Stimulated activated CD4-positive, alpha-beta T cell treated with anti-CD3 and anti-CD28 coated beads, Interleukin-1b, Interleukin-23, amount 100 ng/mL, for 4 hours (primary cell): ENCODE data around the gene F2RL3.

Experiments
- DNase-seq, 2 donors: peaks; one replicate each; pipeline ENCODE4 v3.0.0-alpha.2; 2020; ENCODE audit warnings: low read depth in 2 of 2

Gene F2RL3

DNA sequence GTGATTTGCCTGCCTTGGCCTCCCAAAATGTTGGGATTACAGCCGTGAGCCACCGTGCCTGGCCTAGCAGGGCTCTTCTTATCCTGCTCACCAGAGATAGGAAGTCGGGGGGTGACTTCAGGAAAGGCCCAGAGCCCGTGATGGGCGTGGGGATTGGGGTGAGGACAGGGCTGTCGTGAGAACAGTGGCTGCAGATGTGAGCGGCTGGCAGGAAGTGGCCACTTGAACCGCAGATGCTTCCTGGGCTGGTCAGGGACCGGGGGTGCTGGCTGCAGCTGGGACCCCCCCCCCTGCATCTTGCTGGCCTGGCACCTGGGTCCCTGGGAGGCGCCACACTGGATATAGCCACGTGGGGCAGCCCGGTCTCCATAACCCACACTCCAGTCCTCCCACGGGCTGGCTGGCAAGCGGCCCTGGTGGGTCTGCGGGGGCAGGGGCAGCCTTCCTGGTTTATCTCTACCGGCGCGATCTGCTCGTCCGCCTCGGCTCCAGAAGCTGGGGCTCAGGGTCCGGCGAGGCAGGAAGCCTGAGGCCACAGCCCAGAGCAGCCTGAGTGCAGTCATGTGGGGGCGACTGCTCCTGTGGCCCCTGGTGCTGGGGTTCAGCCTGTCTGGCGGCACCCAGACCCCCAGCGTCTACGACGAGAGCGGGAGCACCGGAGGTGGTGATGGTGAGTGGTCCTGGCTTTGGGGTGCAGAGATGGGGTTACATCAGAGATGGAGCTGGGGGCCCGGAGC, at the start of gene F2RL3:
TSS of gene F2RL3 (plus strand) at position 371 of the 737 bp plus-strand sequence. CDS start at position 562, 191 bp downstream.
- DNase-seq, result no peak

DNA sequence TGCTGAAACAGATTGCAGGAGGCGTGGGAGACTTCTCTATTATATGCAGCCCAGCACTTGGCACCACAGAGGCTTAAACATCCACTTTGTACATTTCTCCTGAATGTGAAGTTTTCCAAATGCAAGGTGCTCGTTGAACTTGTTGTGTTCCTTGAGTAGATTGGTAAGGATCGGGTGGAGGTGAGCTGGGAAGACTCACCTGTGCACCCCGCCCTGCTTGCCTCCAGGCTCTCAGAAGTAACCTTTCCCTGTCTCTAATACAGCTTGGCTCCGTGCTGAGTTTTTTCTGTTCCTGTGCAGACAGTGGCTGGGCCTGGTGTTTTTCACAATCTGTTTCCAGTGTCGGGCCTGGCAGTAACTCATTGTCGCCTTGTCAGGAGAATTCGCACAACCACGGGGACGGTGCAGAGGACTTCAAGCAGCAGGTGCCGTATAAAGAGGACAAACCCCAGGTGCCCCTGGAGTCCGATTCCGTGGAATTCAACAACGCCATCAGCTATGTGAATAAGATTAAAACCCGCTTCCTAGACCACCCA, 47.3 kb upstream of the F2RL3 start:
- DNase-seq, result no peak

DNA sequence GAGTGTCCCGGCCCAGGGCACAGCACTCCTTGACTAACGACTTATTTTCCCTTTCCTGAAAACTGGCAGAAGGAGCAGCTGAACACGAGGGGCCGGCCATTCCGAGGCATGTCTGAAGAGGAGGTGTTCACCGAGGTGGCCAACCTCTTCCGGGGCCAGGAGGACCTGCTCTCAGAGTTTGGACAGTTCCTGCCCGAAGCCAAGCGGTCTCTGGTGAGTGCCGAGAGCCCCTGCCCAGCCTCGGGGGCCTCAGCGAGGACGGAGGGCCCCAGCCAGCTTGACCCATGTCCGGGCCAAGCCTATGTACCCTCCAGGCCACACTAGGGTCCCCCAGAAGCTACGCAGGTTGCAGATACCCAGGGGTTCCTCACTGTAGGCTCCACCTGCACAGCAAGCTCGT, 41.9 kb upstream of the F2RL3 start:
- DNase-seq, result no peak

DNA sequence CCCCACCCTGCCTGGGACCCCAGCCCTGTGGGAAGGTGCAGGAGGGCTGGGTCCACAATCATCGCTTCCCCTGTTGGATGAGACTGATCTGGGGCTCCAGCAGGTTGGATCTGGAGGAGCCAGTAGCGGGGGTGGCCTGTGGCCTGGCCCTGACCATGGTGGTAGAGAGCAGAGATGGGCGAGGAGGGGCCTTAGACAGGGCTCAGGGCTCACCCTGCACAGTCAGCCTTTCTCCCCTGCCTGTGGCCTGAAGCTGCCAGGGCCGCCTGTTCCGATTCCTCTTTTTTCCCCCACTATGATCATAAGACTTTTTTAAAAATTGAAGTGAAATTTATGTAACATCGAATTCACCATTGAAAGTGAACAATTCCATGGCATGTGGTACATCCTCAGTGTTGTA, 41.4 kb upstream of the F2RL3 start:
- DNase-seq, result no peak

DNA sequence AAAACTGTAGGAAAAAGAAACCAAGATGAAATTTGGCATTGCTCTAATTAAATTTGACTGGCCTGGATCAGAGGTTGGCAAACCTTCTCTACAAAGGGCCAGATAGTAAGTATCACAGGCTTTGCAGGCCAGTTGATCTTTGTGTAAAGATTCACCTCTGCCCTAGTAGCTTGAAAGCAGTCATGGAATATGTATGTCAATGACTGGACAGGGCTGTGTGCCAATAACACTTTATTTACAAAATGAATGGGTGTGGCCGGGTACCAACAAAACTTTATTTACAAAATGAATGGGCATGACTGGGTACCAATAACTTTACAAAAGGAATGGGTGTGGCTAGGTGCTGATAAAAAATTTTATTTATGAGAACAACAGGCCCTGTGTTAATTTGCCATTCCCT, 39.6 kb upstream of the F2RL3 start:
- DNase-seq, result no peak

DNA sequence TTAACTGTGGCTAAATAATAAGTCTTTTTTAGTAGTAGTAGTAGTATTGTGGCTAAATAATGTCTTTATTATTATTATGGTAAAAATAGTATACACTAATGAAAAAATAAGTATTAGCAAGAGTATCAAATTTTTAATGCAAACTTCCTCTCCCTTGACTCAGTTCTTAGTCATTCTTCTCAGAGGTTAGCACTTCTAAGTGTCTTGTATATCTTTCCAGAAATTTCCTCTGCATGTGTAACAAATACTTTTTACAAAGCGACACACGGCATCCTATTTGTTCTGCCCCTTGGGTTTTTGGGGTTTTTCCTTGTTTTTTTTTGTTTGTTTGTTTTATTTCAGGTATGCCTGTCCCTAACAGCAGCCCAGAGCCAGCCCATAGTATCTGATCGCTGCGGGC, 38.7 kb upstream of the F2RL3 start:
- DNase-seq, result no peak

GRCh38 chr19:16851031-16851712, 37.6 kb upstream of the F2RL3 start:
- no peak for DNase-seq

GRCh38 chr19:16853066-16853465, 35.7 kb upstream of the F2RL3 start:
- DNase-seq, result no peak

DNA sequence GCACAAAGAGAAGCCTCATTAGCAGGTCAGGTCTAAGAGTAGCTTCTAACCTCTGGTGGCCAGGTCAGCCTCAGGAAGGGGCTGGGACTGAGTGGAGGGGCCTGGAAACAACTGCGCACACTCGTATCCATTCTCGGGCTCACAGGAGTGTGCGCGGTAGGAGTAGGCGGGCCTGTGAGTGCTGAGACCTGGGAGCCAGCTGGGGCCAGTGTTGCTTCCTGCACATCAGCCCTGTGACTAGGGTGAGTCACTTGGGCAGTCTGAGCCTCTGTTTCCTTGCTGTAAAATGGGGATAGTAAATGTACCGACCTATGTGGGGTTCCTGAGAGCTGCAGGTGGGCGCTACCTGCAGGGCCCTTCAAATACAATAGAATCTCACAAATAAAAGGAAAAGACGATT, 32.7 kb upstream of the F2RL3 start:
- no peak for DNase-seq

GRCh38 chr19:16859626-16860025, 29.2 kb upstream of the F2RL3 start:
- no peak for DNase-seq

- DNase-seq, result no peak
These were observed 28.7 kb upstream of the F2RL3 start for GRCh38 chr19:16860118-16860517.

DNA sequence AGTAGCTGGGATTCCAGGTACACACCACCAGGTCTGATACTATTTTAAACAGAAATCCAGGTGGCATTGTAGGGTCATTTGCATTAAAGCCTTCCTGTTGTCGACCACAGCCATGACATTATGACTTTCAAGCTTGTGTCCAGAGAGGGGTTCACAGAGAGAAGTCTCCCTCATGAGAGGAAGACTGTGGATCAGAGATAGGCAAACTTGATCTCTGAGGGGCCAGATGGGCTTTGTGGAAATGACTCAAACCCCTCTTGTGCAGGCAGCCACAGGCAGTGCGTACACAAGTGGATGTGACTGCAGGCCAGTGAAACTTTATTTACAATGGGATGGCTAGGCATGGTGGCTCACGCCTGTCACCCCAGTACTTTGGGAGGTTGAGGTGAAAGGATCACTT, 27.8 kb upstream of the F2RL3 start:
- no peak for DNase-seq

GRCh38 chr19:16861834-16862233, 27.0 kb upstream of the F2RL3 start:
- DNase-seq, result no peak

DNA sequence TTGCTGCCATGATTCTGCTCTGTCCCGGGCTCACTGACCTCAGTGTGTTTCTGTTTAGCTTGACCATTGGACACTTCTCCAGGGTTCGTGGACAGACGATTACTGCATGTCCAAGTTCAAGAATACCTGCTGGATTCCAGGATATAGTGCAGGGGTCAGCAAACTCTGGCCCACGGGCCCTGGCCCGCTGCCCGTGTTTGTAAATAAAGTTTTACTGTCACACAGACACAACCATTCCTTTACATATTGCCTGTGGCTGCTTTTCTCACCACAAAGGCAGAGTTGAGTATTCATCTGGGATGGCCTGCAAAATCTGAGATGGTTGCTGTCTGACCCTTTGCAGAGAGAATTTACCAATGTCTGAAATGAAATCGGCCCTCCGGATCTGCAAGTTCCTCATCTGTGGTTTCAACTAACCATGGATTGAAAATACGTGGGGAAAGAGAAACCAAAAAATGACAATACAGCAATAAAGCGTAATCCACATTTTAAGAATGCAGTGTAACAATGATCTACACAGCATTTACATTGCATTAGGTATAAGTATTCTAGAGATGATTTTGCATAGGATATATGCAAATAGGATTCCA, 25.9 kb upstream of the F2RL3 start:
- no peak for DNase-seq

DNA sequence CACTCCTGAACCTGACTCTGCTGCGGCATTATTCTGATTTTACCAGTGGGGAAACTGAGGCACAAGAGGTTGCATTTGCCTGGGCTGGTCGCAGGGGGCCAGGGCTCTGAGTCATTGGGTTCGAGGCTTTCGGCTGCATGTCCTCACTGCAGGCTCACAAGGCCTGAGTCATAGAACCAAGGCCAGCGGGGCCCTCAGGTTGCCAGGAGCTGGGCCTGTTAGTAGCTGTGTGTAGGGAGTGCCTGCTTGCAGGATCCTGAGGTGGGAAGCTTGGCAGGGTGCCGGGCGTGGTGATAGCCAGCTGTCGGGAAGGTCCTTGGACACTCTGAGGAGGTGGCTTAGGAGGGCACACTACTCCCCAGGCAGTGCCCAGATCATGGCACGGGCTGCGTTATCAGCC, 21.6 kb upstream of the F2RL3 start:
- no peak for DNase-seq

DNA sequence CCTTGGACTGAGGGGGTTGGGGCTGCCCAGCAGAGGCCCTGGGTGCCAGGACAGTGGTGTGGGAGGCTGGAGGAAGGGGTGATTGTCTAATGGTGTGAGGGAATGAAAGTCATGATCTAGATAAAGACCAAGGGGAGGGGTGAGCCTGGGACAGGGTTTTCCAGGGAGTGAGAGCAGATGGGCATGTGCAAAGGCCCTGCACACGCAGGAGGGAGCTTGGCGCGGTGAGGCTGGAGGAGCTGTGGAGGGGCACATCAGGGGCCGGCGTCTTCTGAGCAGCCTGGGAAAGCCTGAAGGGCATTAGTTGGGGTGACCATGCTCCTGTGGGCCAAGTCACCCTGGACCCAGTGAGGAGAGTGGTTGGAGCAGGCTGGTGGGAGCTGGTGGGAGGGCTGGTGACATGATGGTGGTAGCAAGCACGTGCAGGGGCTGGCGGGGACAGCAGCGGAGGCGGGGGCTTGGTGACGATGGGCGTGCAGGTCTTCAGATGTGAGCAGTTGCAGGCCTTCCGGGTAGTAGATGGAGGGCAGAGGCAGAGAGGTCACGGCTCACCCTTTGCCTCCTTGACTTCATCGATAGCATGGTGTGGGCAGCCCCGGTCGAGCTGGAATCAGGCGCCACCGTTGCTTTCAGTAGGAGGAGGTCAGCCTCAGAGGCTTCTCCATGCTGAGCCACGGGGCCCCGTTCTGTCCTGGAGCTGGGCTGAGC, 20.2 kb upstream of the F2RL3 start:
- no peak for DNase-seq

DNA sequence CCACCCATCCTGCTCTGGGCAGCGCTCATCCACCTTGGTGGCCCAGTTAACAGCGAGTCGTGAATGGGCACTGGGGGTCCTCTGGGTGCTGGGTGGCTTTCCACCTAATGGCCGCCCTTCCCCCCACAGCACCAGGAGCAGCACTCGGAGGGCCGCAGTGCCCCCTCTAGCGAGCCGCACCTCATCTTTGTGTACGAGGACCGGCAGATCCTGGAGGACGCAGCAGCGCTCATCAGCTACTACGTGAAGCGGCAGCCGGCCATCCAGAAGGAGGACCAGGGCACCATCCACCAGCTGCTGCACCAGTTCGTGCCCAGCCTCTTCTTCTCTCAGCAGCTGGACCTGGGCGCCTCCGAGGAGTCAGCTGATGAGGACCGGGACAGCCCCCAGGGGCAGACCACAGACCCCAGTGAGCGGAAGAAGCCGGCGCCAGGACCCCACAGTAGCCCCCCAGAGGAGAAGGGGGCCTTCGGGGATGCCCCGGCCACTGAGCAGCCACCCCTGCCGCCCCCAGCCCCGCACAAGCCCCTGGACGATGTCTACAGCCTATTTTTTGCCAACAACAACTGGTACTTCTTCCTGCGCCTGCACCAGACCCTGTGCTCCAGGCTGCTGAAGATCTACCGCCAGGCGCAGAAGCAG, 19.3 kb upstream of the F2RL3 start:
- no peak for DNase-seq

- no peak for DNase-seq
These were observed 16.9 kb upstream of the F2RL3 start for GRCh38 chr19:16871871-16872270.

DNA sequence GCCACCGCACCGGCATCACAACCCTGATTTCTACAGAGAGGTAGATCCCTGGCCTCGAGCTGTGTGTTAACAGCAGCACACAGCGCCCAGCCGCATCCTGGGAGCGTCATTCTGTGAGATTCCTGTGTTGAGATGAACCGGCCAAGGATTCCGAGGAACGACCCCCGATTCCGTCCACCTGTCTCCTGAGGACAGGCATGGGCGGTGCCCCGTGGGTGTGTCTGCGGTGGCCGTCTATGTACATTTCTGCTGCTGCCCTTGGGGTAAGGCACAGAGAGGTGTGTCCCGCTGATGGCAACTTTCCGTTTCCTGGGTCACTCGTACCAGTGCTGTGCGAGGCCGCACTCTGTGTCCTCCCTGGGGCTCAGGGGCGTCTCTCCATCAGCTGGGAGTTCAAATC, 16.1 kb upstream of the F2RL3 start:
- DNase-seq, result no peak

DNA sequence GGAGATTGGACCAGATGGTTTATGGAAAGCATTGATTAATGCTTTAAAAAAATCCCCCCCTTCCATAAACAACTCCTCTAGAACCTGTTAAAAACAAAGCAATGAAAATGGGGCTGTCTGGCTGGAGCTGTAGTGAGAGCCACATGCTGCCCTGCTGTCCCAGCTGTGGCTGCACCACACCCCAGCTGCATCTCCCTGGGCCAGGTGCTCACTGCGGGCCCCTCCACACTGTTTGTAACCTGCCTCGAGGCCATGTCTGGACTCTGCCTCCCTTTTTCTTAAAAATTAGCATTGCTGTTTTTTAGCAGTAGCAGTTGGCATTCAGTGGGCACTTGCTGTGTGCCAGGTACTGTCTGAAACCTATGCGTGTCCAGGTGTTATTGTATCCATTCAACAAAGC, 15.2 kb upstream of the F2RL3 start:
- DNase-seq, result no peak

DNA sequence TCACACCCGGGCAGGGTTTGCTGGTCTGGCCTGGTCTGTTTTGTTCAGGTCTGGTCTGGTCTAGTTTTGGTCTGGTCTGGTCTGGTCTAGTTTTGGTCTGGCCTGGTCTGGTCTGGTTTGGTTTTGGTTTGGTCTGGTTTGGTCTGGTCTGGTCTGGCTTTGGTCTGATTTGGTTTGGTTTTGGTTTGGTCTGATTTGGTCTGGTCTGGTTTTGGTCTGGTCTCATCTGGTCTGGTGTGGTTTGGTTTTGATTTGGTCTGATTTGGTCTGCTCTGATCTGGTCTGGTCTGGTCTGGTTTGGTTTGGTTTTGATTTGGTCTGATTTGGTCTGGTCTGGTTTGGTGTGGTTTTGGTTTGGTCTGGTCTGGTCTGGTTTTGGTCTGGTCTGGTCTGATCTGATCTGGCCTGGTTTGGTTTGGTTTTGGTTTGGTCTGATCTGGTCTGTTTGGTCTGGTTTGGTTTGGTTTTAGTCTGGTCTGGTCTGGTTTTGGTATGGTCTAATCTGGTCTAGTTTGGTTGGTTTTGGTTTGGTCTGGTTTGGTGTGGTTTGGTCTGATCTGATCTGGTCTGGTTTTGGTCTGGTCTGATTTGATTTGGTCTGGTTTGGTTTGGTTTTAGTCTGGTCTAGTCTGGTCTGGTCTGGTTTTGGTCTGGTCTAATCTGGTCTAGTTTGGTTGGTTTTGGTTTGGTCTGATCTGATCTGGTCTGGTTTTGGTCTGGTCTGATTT, 14.4 kb upstream of the F2RL3 start:
- DNase-seq, result no peak
